ENCODE data around the gene FBXW5. TPM values are rescaled to one million over a fixed set of nuclear protein-coding genes. Genes with fewer than 3 reads are reported as not detected.

The FBXW5 gene
- total RNA-seq, 1 experiment from 2014 or later = 50.8 TPM

DNA sequence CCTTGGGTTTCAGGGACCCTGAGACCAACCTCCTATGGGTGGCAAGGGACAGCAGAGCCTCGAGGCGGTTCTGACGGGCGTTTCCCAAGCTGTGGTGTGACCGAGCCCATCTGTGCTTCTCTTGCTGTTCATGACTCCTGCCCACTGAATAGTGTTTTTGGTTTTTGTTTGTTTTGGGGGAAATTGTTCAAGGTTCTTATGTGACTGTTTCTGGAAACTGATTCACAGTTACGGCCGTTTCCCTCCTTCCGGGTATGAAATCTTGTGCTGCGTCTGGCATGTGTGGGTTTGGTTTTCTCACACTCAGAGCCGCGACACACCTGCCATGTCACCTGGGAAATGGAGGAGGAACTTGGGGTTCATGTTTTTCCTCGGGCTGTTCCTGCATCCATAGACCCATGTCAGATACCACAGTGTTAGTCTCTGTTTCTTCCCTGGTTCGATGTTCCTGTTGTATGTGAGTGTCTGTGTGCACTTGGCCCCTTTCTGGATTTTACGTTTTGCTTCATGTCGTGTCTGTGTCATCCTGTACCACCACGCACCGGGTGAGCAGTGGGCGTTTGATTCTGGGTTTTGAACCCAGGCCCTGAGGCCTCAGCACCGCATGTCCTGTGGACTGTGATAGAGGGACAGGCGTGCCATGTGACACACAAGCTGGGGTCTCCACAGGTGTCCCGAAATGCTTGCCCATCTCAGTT lies 28.8 kb downstream of the FBXW5 start:
- no TSS peak for BruUV-seq (replicated peaks)
- DNase-seq = no peak
- CTCF ChIA-PET = no interaction called here
- intact Hi-C loops (cut with micrococcal nuclease; ENCODE audit: unreplicated experiment) = no loop called here
- TF ChIP-seq, protein P1, sequence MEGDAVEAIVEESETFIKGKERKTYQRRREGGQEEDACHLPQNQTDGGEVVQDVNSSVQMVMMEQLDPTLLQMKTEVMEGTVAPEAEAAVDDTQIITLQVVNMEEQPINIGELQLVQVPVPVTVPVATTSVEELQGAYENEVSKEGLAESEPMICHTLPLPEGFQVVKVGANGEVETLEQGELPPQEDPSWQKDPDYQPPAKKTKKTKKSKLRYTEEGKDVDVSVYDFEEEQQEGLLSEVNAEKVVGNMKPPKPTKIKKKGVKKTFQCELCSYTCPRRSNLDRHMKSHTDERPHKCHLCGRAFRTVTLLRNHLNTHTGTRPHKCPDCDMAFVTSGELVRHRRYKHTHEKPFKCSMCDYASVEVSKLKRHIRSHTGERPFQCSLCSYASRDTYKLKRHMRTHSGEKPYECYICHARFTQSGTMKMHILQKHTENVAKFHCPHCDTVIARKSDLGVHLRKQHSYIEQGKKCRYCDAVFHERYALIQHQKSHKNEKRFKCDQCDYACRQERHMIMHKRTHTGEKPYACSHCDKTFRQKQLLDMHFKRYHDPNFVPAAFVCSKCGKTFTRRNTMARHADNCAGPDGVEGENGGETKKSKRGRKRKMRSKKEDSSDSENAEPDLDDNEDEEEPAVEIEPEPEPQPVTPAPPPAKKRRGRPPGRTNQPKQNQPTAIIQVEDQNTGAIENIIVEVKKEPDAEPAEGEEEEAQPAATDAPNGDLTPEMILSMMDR (IDR thresholded peaks at IDR 0.05; ENCODE audit: unreplicated experiment) = no peak
- Mint-ChIP-seq H3K4me3 (ENCODE audit: low read depth, unreplicated experiment) (no peak overlapping the region), H3K27ac (ENCODE audit: unreplicated experiment) (no peak overlapping the region), H3K36me3 (ENCODE audit: insufficient read depth, unreplicated experiment) (peaks cover 44% of the 10 kb centered on the region), H3K4me1 (ENCODE audit: low read depth, unreplicated experiment) (no peaks in the 10 kb centered on the region), H3K27me3 (ENCODE audit: unreplicated experiment) (no peaks in the 10 kb centered on the region), H3K9me3 (ENCODE audit: low read depth, unreplicated experiment) (no peaks in the 10 kb centered on the region)

DNA sequence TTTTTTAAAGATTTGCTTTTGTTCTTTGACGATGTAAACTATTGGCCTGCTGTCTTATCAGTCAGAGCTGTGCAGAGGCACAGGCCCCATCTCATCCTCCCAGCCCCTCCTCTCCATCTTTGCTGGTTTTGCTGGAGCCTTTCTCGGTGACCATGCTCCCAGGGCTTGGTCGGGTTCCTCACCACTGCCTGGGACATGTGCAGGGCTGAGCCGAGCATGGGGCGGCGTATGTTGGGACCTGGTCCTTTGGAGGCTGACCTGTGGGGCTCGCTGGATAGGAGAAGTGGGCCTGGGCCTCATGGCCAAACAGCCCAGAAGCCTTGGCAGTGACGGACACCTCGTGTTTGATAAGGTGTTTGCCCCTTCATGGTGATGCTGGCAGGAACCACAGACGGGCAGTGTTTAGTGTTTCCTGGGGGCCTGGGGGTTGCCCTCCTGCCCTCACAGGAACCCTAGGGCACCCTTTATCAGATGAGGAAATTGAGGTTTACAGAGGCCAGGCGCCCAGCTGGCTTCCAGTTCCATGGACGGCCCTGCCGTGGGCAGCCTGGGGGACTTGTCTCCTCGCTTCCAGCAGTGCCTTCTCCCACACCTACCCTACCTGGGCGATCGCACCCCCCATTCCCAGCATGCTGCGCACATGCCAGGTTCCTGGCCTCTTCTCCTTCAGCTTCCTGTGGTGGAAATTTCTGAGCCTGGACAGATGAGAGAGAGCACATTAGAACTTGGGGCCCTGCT lies 30.7 kb downstream of the FBXW5 start:
- CTCF ChIA-PET = no interaction called here
- DNase-seq = no peak
- no peaks in the 10 kb centered on the region for H3K27me3 Mint-ChIP-seq (ENCODE audit: unreplicated experiment)
- H3K4me1 Mint-ChIP-seq (ENCODE audit: low read depth, unreplicated experiment) = no peaks in the 10 kb centered on the region
- BruUV-seq (replicated peaks) = no TSS peak
- H3K9me3 Mint-ChIP-seq (ENCODE audit: low read depth, unreplicated experiment) = no peaks in the 10 kb centered on the region
- TF ChIP-seq, protein P1 (IDR thresholded peaks at IDR 0.05; ENCODE audit: unreplicated experiment) = no peak
- H3K4me3 Mint-ChIP-seq (ENCODE audit: low read depth, unreplicated experiment) = no peak overlapping the region
- H3K27ac Mint-ChIP-seq (ENCODE audit: unreplicated experiment) = no peak overlapping the region
- H3K36me3 Mint-ChIP-seq (ENCODE audit: insufficient read depth, unreplicated experiment) = peaks cover 38% of the 10 kb centered on the region
- intact Hi-C loops (cut with micrococcal nuclease; ENCODE audit: unreplicated experiment) = no loop called here

DNA sequence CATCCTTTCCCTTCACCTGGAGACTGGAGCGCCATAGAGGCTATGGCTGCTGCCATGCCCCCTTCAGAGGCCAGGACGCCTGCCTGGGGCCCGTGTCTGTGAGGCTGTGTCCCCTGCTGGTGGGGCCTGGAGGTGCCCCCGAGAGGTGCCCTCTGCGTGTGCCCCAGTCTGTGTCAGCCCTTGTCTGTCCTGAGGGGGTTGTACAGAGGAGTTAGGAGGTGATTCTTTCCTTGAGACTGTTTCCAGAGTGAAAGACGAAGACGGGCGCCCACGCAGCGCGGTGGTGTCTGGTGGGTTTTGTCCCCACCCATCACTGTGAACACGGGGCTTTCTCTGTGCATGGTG lies 33.7 kb downstream of the FBXW5 start:
- TF ChIP-seq, protein P1 (IDR thresholded peaks at IDR 0.05; ENCODE audit: unreplicated experiment) = no peak
- H3K36me3 Mint-ChIP-seq (ENCODE audit: insufficient read depth, unreplicated experiment) = peaks cover 27% of the 10 kb centered on the region

DNA sequence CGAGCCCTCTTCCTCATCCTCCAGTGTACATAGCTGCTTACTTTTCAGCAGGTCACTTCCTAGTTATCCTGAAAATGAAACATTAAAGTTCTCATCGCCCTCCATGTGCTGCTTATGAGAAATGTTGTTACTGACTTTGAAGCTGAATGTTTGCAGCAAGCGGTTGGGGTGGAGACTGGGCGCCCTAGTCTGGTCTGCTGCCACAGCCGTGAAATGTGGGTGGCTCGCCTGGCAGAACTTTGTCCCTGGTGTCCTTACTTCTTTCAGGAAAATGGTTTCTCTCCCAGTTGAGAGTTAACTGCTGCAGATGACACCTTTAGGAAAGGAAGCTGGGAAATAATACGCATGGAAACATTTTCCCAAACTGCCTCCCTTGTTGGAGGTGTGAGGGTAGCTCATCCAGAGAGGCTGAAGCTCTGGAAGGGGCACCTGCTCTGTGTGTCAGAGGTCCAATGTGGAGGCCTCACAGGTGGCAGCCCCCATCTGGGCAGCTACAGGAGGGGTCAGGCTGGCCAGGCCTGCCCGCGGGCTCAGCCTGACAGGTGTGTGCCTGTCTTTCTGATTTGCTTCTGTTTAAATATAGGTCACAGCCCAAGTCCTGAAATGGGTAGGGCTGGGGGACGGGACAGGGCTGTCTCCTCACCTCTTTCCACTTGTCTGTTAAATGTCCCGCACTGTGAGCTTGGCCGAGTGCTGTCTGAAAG lies 34.2 kb downstream of the FBXW5 start:
- intact Hi-C loops (cut with micrococcal nuclease; ENCODE audit: unreplicated experiment) = no loop called here
- no peak overlapping the region for H3K4me3 Mint-ChIP-seq (ENCODE audit: low read depth, unreplicated experiment)
- peaks cover 25% of the 10 kb centered on the region for H3K36me3 Mint-ChIP-seq (ENCODE audit: insufficient read depth, unreplicated experiment)
- BruUV-seq (replicated peaks) = no TSS peak
- H3K9me3 Mint-ChIP-seq (ENCODE audit: low read depth, unreplicated experiment) = no peaks in the 10 kb centered on the region
- CTCF ChIA-PET = no interaction called here
- H3K27me3 Mint-ChIP-seq (ENCODE audit: unreplicated experiment) = no peaks in the 10 kb centered on the region
- no peak overlapping the region for H3K27ac Mint-ChIP-seq (ENCODE audit: unreplicated experiment)
- DNase-seq = no peak
- no peaks in the 10 kb centered on the region for H3K4me1 Mint-ChIP-seq (ENCODE audit: low read depth, unreplicated experiment)
- TF ChIP-seq, protein P1 (IDR thresholded peaks at IDR 0.05; ENCODE audit: unreplicated experiment) = no peak

More for the DNA sequence above, 33.7 kb downstream of the FBXW5 start:
- no TSS peak for BruUV-seq (replicated peaks)
- Mint-ChIP-seq H3K4me1 (ENCODE audit: low read depth, unreplicated experiment) (no peaks in the 10 kb centered on the region), H3K27me3 (ENCODE audit: unreplicated experiment) (no peaks in the 10 kb centered on the region), H3K4me3 (ENCODE audit: low read depth, unreplicated experiment) (no peak overlapping the region), H3K9me3 (ENCODE audit: low read depth, unreplicated experiment) (no peaks in the 10 kb centered on the region), H3K27ac (ENCODE audit: unreplicated experiment) (no peak overlapping the region)
- intact Hi-C loops (cut with micrococcal nuclease; ENCODE audit: unreplicated experiment) = no loop called here
- no peak for DNase-seq
- CTCF ChIA-PET = no interaction called here
